Pulmonary artery endothelial cell (primary cell): Measurements from ENCODE around the gene ARAP2. TPM values are rescaled to one million over a fixed set of nuclear protein-coding genes. Genes with fewer than 3 reads are reported as not detected.

Experiments used
- DNase-seq: peaks from one replicate; pipeline ENCODE4 v3.0.0-alpha.2; 2011; ENCODE audit warnings: low read depth, low spot score
- total RNA-seq: library from RNA; depleted of rRNA; stranded (reverse); fragments of >200 nt; gene quantifications from 2 replicates; pipeline ENCODE4 v1.2.3, GENCODE V29; 2014

Gene ARAP2
- total RNA-seq, 1 donor from 2014 or later: 0.33 TPM

- DNase-seq: no peak
Observed at GRCh38 chr4:36043241-36043640, 201.1 kb downstream of the ARAP2 start.

GRCh38 chr4:36042122-36042970, 202.0 kb downstream of the ARAP2 start:
- no peak for DNase-seq

- no peak for DNase-seq
Observed at GRCh38 chr4:36041340-36041739, 203.0 kb downstream of the ARAP2 start.

DNA sequence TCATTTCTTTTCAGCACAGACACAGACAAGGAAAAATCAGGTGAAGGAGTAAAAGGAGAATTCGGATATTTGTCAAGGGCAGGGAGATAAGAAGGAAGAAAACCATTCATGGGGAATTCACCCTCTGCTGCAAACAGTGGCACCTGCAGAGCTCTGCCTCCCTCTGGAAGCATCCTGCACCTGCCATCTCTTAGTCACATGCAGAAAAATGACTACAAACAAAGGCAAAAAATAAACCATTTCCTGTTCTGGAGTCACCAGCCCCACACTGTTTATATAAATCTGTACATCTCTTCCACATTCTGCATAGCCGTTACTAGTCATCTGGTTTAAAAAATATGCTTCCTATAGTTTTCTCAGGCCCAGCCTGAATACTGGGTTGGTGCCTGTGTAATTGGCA, 205.3 kb downstream of the ARAP2 start:
- DNase-seq: no peak

DNA sequence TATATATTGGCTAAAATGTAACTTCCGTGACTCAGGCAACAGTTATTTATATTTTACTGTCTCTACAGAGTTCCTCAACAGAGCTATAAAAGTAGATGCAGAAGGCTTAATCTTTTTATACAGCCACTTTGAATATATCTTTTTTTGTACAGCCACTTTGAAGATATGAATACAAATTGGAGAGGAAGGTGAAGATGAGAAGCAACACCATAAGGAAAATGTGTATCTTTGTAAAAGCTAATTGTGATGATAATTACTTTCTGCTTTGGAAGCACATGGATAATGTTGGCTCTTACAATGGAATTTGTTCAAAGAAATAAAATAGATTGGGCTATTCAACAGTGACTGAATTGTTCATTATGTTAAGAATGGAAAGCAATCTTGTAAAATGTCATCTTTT, 205.8 kb downstream of the ARAP2 start:
- DNase-seq: no peak

DNA sequence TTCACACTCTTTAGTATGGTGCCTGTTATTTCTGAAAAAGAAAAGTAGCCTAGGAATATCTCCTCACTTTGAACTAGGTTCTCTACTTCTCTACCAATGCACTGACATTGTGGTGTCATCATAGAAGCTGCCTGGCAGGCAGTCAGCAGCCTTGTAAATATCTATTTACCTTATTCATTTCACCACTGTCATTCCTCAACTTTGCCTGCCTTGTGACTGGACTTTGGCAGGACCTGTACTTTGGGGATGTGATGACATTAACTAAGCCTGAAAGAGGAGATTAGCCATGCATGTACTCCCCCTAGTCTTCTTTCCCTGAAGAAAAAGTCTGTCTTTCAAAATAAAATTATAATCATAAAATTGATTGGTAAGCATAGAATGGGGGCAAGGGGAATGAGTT, 207.2 kb downstream of the ARAP2 start:
- no peak for DNase-seq

DNA sequence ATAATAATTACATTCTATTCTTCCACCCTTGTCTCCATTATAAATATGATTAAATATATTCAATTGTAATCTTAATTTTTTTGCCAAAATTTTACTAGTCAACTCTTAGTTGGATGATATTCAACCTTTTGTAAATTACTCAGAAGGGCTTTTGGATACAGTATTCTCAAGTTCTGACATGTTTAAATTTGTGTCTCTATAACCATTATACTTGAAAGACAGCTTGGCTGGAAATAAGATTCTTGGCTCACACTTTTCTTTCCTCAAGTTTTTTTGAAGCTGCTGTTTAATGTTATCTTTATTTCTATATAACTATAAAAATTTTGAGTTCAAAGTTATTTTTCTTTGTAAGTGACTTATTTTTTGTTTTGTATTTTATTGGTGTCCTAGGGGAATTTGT, 214.4 kb downstream of the ARAP2 start:
- DNase-seq: no peak

- DNase-seq: no peak
Observed at GRCh38 chr4:36027203-36027602, 217.1 kb downstream of the ARAP2 start.

- no peak for DNase-seq
Observed at GRCh38 chr4:36026348-36026880, 217.9 kb downstream of the ARAP2 start.

GRCh38 chr4:36024901-36025660, 219.2 kb downstream of the ARAP2 start:
- no peak for DNase-seq

DNA sequence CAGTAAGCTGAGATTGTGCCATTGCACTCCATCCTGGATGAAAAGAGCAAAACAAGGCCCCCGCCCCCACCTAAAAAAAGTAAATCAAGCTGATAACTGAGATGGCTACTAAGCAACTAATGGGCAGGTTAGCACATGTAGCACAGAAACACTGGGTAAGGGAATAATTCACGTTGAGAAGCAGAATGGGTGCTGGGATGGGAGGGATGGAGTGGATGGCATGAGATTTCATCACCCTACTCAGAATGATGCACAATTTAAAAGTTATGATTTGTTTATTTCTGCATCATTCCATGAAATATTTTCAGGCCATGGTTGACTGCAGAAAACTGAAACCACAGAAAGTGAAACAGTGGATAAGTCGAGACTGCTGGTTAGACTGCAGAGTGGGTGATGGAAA, 224.0 kb downstream of the ARAP2 start:
- DNase-seq: no peak

Other genes with a start within 250 kb of the ARAP2 start
- gene DTHD1, start 37.1 kb upstream of the ARAP2 start, total RNA-seq: not detected in 2 replicates